HepG2 (cell line): Measurements from ENCODE around the gene NABP1. TPM values are rescaled to one million over a fixed set of nuclear protein-coding genes. Genes with fewer than 3 reads are reported as not detected.

ENCODE experiments used
- ATAD3A ChIP-seq: sonication (generic); formaldehyde crosslinking; IDR thresholded peaks from 2 replicates; pipeline ENCODE4 v1.4.0; 2020; ENCODE audit warnings: missing genetic modification reagents
- ATF6 ChIP-seq: sonication (generic); formaldehyde crosslinking; conservative IDR thresholded peaks from 2 replicates; pipeline ENCODE4 v1.4.0; 2020; ENCODE audit warnings: missing genetic modification reagents
- BCLAF1 ChIP-seq: fragments of 450-650 bp; IDR thresholded peaks from 2 replicates; pipeline ENCODE4 v1.6.1; 2017; ENCODE audit warnings: mild to moderate bottlenecking
- CEBPG ChIP-seq: IDR thresholded peaks from 2 replicates; pipeline ENCODE4 v1.6.1; 2016
- CSRNP1 ChIP-seq: sonication (generic); formaldehyde crosslinking; IDR thresholded peaks from 2 replicates; pipeline ENCODE4 v1.8.1; 2023; ENCODE audit warnings: mild to moderate bottlenecking, missing genetic modification reagents
- ETV5 ChIP-seq: IDR thresholded peaks from 2 replicates; pipeline ENCODE4 v1.6.1; 2018; ENCODE audit warnings: missing biosample characterization, missing genetic modification reagents, inconsistent platforms, borderline replicate concordance
- EZH2 ChIP-seq: conservative IDR thresholded peaks from 2 replicates; pipeline ENCODE4 v1.6.1; 2012; ENCODE audit warnings: mild to moderate bottlenecking, low read depth, low read length, moderate library complexity
- FOSL2 ChIP-seq: sonication (generic); formaldehyde crosslinking; IDR thresholded peaks from 2 replicates; pipeline ENCODE4 v1.4.0; 2020; ENCODE audit warnings: missing genetic modification reagents
- IRF1 ChIP-seq: sonication (generic); formaldehyde crosslinking; IDR thresholded peaks from 2 replicates; pipeline ENCODE4 v1.4.0; 2020; ENCODE audit warnings: low read depth, mild to moderate bottlenecking, missing genetic modification reagents
- IRF2 ChIP-seq: IDR thresholded peaks from 2 replicates; pipeline ENCODE4 v1.6.1; 2018; ENCODE audit warnings: missing genetic modification reagents, missing compliant biosample characterization
- JUNB ChIP-seq: sonication (generic); formaldehyde crosslinking; IDR thresholded peaks from 2 replicates; pipeline ENCODE4 v1.8.0; 2022; ENCODE audit warnings: missing genetic modification reagents, mild to moderate bottlenecking, borderline replicate concordance
- KDM2A ChIP-seq: sonication (generic); formaldehyde crosslinking; IDR thresholded peaks from 2 replicates; pipeline ENCODE4 v1.4.0; 2020; ENCODE audit warnings: low read depth, missing genetic modification reagents, borderline replicate concordance
- RBFOX2 ChIP-seq: fragments of 200-400 bp; formaldehyde crosslinking; IDR thresholded peaks from 2 replicates; pipeline ENCODE4 v1.6.1; 2017; ENCODE audit warnings: low read depth, mild to moderate bottlenecking, low read length
- STAG1 ChIP-seq: sonication (generic); formaldehyde crosslinking; IDR thresholded peaks from 2 replicates; pipeline ENCODE4 v1.4.0; 2020; ENCODE audit warnings: missing genetic modification reagents
- YY1 ChIP-seq: IDR thresholded peaks from 2 replicates; pipeline ENCODE4 v1.6.1; 2011; ENCODE audit warnings: low read length, low read depth, moderate library complexity, mild to moderate bottlenecking; ENCODE audit not compliant: insufficient read depth, insufficient replicate concordance
- ZBTB42 ChIP-seq: sonication (generic); formaldehyde crosslinking; IDR thresholded peaks from 2 replicates; pipeline ENCODE4 v1.5.0; 2020; ENCODE audit warnings: mild to moderate bottlenecking, missing genetic modification reagents
- ZFP36 ChIP-seq: fragments of 150-350 bp; IDR thresholded peaks from 2 replicates; pipeline ENCODE4 v1.6.1; 2018; ENCODE audit warnings: borderline replicate concordance, low read length, low read depth; ENCODE audit not compliant: partially characterized antibody
- ZNF275 ChIP-seq: sonication (generic); formaldehyde crosslinking; IDR thresholded peaks from 2 replicates; pipeline ENCODE4 v1.8.0; 2022; ENCODE audit warnings: missing genetic modification reagents, mild to moderate bottlenecking, inconsistent platforms, borderline replicate concordance
- ZNF44 ChIP-seq: sonication (generic); formaldehyde crosslinking; IDR thresholded peaks from 2 replicates; pipeline ENCODE4 v1.5.1; 2020; ENCODE audit warnings: mild to moderate bottlenecking, missing genetic modification reagents
- ZNF460 ChIP-seq: sonication (generic); formaldehyde crosslinking; IDR thresholded peaks from 2 replicates; pipeline ENCODE4 v1.5.1; 2020; ENCODE audit warnings: missing genetic modification reagents, mild to moderate bottlenecking, borderline replicate concordance
- ZNF850 ChIP-seq: sonication (generic); formaldehyde crosslinking; conservative IDR thresholded peaks from 2 replicates; pipeline ENCODE4 v1.9.0; 2021; ENCODE audit warnings: mild to moderate bottlenecking, missing genetic modification reagents
- polyA plus RNA-seq, 8 experiments: library from polyadenylated mRNA; depleted of rRNA in 3 of 8; stranded (reverse) in 7 of 8; unstranded in 1 of 8; fragments of >200 nt; fragmentation: Illumina TruSeq in 4 of 8; extraction: Trizol in 4 of 8; gene quantifications; 2 replicates each; pipeline versions ENCODE4 v1.2.1 to v1.2.3, GENCODE V29; 2011 to 2016; ENCODE audit warnings: low read depth in 4 of 8, missing spikeins in 1 of 8, mixed read lengths in 1 of 8; ENCODE audit not compliant: insufficient read depth in 1 of 8
- total RNA-seq, 5 experiments: library from RNA; depleted of rRNA; stranded (reverse); fragments of >200 nt; fragmentation: Illumina TruSeq; extraction: Trizol; gene quantifications; 2 replicates each; pipeline ENCODE4 v1.2.3, GENCODE V29; 2016; ENCODE audit warnings: low read depth in 1 of 5

NABP1 gene
- total and polyA plus RNA-seq, 2 of the 13 experiments (the other 11 are each of a cell fraction or from before 2014, with no cell fraction given), result 14.9 to 19.8 TPM

GRCh38 chr2:191677646-191678436 lies at the start of gene NABP1 (continued):
- TF ChIP-seq EZH2, result no peak
- no peak for TF ChIP-seq CSRNP1 (CRISPR knock-in tag)
- TF ChIP-seq ZNF44 (CRISPR knock-in tag), result peak; percentile 78; the same call in 1 of the 2 replicates
- peak; percentile 90 for TF ChIP-seq ZBTB42 (CRISPR knock-in tag)
- TF ChIP-seq IRF2 (CRISPR knock-in tag), result peak; percentile 96
- peak; percentile 99 for TF ChIP-seq RBFOX2
- no peak; the same call in 1 of the 2 replicates for TF ChIP-seq CEBPG (CRISPR knock-in tag)
- TF ChIP-seq YY1, result no peak
- peak; percentile 50; the same call in 1 of the 2 replicates for TF ChIP-seq ZNF460 (CRISPR knock-in tag)
- peak; percentile 96 for TF ChIP-seq ZNF275 (CRISPR knock-in tag)
- TF ChIP-seq BCLAF1, result no peak
- no peak for TF ChIP-seq IRF1 (CRISPR knock-in tag)
- peak; percentile 76 for TF ChIP-seq FOSL2 (CRISPR knock-in tag)
- peak; percentile 47 for TF ChIP-seq ETV5 (CRISPR knock-in tag)
- no peak for TF ChIP-seq JUNB (CRISPR knock-in tag)
- TF ChIP-seq ATF6, result no peak
- TF ChIP-seq ZFP36, result no peak
- TF ChIP-seq STAG1 (CRISPR knock-in tag), result peak; percentile 20
- peak; percentile 81; the same call in 1 of the 2 replicates for TF ChIP-seq ZNF850
- no peak for TF ChIP-seq ATAD3A (CRISPR knock-in tag)
- TF ChIP-seq KDM2A (CRISPR knock-in tag), result peak; percentile 93
